Neural cell (in vitro differentiated cells): Measurements from ENCODE around the gene KCNK6.

Experiments
- EP300 ChIP-seq: fragments of 450-650 bp; conservative IDR thresholded peaks from 2 replicates; pipeline ENCODE4 v1.6.1; 2014; ENCODE audit warnings: antibody characterized with exemption, mild to moderate bottlenecking, moderate library complexity; ENCODE audit not compliant: poor library complexity, severe bottlenecking
- EZH2 ChIP-seq: fragments of 200-600, 300-800 bp; shearing (Covaris generic), sonication (generic); IDR thresholded peaks from 2 replicates; pipeline ENCODE4 v1.6.1; 2014; ENCODE audit warnings: antibody characterized with exemption, low read length, borderline replicate concordance, mild to moderate bottlenecking; ENCODE audit not compliant: insufficient read depth, poor library complexity, severe bottlenecking
- POLR2AphosphoS5 ChIP-seq: IDR thresholded peaks from 2 replicates; pipeline ENCODE4 v1.6.1; 2012
- RAD21 ChIP-seq: fragments of 450-650 bp; conservative IDR thresholded peaks from 2 replicates; pipeline ENCODE4 v1.6.1; 2014; ENCODE audit warnings: antibody characterized with exemption, mild to moderate bottlenecking, moderate library complexity
- TF ChIP-seq, protein P1 (sequence below): fragments of 450-650 bp; IDR thresholded peaks from 2 replicates; pipeline ENCODE4 v1.5.1; 2014; ENCODE audit warnings: antibody characterized with exemption, mild to moderate bottlenecking, moderate library complexity; ENCODE audit not compliant: poor library complexity, severe bottlenecking

DNA sequence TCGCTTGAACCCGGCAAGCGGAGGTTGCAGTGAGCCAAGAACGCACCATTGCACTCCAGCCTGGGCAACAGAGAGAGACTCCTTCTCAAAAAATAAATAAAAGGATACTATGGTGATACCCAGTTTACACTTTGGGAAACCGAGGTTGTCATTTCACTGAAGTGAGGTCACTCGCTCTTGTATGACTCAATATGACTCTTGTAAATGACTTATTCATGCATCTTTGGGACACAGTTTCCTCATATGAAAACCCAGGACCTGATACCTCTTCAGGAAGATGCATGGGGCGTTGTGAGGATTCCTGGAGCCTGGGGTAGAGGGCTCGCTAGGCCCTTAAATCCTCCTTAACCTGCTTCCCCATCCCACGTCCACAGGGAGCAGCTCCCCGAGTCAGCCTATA is 59.2 kb downstream of the KCNK6 start:
- TF ChIP-seq EZH2, result no peak
- TF ChIP-seq, protein P1, sequence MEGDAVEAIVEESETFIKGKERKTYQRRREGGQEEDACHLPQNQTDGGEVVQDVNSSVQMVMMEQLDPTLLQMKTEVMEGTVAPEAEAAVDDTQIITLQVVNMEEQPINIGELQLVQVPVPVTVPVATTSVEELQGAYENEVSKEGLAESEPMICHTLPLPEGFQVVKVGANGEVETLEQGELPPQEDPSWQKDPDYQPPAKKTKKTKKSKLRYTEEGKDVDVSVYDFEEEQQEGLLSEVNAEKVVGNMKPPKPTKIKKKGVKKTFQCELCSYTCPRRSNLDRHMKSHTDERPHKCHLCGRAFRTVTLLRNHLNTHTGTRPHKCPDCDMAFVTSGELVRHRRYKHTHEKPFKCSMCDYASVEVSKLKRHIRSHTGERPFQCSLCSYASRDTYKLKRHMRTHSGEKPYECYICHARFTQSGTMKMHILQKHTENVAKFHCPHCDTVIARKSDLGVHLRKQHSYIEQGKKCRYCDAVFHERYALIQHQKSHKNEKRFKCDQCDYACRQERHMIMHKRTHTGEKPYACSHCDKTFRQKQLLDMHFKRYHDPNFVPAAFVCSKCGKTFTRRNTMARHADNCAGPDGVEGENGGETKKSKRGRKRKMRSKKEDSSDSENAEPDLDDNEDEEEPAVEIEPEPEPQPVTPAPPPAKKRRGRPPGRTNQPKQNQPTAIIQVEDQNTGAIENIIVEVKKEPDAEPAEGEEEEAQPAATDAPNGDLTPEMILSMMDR, result no peak
- TF ChIP-seq POLR2AphosphoS5, result no peak
- TF ChIP-seq EP300, result no peak
- TF ChIP-seq RAD21, result no peak
